Islet precursor cell (in vitro differentiated cells): Measurements from ENCODE around the gene UNC13B.

ENCODE experiments used
- DNase-seq: peaks from one replicate; pipeline ENCODE4 v3.0.0-alpha.2; 2018

UNC13B gene

GRCh38 chr9:35452481-35452880, 290.7 kb downstream of the UNC13B start:
- no peak for DNase-seq

GRCh38 chr9:35453786-35454185, 292.0 kb downstream of the UNC13B start:
- no peak for DNase-seq
